OCI-LY1 (cell line): ENCODE data around the gene EMC8.

Experiments
- EZH2 ChIP-seq: fragments of 200-600 bp; sonication (generic), shearing (Covaris generic); IDR thresholded peaks from 2 replicates; pipeline ENCODE4 v1.8.0; 2017; ENCODE audit warnings: borderline replicate concordance, mixed run types, mild to moderate bottlenecking, antibody characterized with exemption, low read length, moderate library complexity, mixed read lengths
- TF ChIP-seq, protein P1 (sequence below): fragments of 200-600 bp; sonication (generic), shearing (Covaris generic); IDR thresholded peaks from 2 replicates; pipeline ENCODE4 v1.5.1; 2017; ENCODE audit warnings: mild to moderate bottlenecking, antibody characterized with exemption, low read length, moderate library complexity, mixed read lengths

DNA sequence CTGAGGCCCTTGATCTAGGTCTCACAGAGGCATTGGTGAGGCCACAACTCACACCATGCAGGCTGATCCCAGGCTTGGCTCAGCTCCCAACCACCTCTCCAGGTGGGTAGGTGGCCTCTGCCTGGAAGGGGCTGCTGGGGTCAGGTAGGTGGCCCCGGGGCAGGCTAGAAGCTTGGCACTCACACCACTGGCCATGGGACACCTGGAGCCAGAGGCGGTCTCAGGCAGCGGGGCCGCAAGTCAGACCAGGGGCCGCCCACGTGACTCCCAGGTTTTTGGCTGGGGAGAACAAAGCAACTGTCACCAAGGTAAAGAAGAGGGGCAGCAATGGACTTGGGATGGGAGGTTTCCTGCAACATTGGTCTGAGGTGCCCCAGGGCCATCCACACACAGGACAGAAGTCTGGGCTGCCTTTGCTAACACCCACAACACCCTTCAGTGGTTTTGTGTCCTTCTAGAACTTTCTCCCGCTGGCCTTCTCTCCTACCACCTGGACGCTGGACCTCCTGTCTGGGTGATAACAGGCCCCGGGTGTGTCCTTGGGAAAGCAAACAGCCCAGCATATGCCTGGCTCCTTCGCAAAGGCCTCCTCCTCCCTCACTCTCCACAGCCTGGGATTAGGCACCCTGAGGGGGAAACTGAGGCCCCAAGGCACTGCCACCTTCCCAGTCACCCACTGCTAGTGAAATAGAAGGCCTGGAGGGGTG, 64.9 kb downstream of the EMC8 start:
- TF ChIP-seq, protein P1, sequence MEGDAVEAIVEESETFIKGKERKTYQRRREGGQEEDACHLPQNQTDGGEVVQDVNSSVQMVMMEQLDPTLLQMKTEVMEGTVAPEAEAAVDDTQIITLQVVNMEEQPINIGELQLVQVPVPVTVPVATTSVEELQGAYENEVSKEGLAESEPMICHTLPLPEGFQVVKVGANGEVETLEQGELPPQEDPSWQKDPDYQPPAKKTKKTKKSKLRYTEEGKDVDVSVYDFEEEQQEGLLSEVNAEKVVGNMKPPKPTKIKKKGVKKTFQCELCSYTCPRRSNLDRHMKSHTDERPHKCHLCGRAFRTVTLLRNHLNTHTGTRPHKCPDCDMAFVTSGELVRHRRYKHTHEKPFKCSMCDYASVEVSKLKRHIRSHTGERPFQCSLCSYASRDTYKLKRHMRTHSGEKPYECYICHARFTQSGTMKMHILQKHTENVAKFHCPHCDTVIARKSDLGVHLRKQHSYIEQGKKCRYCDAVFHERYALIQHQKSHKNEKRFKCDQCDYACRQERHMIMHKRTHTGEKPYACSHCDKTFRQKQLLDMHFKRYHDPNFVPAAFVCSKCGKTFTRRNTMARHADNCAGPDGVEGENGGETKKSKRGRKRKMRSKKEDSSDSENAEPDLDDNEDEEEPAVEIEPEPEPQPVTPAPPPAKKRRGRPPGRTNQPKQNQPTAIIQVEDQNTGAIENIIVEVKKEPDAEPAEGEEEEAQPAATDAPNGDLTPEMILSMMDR: no peak
- TF ChIP-seq EZH2: no peak
